GM19455 (cell line): ENCODE data around the gene R3HDM4.
"Not testable (repeated sequence)": the region's sequence is repeated elsewhere in the genome, so short reads cannot be mapped to it uniquely, and the experiment has no call there.

Experiments
- ATAC-seq: cut with Tn5 transposase; IDR thresholded peaks from one replicate; pipeline ENCODE4 v1.9.1; 2021; ENCODE audit not compliant: unreplicated experiment

R3HDM4 gene

GRCh38 chr19:896434-896833 lies 16.6 kb downstream of the R3HDM4 start:
- no peak for ATAC-seq

- peak; percentile 71 for ATAC-seq
These were observed 19.9 kb downstream of the R3HDM4 start, which contains the start of the genes MED16 and RNU6-9 for GRCh38 chr19:892894-893689. TSS of gene MED16 (minus strand) at chr19:893187. CDS start at chr19:891131, 2,056 bp downstream. TSS of gene RNU6-9 (plus strand) at chr19:893484.

GRCh38 chr19:892243-892893 lies 20.7 kb downstream of the R3HDM4 start:
- no peak for ATAC-seq

GRCh38 chr19:891421-892200 lies 21.4 kb downstream of the R3HDM4 start:
- ATAC-seq = not testable (repeated sequence)

GRCh38 chr19:890831-891230 lies 22.2 kb downstream of the R3HDM4 start:
- ATAC-seq = no peak

- ATAC-seq = no peak
These were observed 23.2 kb downstream of the R3HDM4 start for GRCh38 chr19:889662-890295.

GRCh38 chr19:888581-889385 lies 24.2 kb downstream of the R3HDM4 start:
- no peak for ATAC-seq

- no peak for ATAC-seq
These were observed 25.4 kb downstream of the R3HDM4 start for GRCh38 chr19:887599-887998.

DNA sequence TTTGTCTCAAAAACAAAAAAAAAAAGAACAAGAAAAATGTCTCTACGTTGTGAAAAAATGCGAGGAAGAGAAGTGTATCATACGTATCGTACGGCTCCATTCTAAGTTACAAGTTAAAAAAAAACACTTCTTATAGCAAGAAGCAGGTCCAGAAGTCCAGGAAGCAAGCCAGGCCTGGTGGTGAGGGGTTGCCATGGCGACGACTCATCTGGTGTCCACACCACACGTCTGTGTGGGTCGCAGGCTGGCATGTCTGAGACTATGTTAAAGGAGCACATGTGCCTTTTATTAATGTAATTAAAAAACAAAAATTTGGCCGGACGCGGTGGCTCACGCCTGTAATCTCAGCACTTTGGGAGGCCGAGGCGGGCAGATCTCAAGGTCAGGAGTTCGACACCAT lies 25.9 kb downstream of the R3HDM4 start:
- ATAC-seq = no peak

- ATAC-seq = no peak
These were observed 27.3 kb downstream of the R3HDM4 start for GRCh38 chr19:885536-886224.

DNA sequence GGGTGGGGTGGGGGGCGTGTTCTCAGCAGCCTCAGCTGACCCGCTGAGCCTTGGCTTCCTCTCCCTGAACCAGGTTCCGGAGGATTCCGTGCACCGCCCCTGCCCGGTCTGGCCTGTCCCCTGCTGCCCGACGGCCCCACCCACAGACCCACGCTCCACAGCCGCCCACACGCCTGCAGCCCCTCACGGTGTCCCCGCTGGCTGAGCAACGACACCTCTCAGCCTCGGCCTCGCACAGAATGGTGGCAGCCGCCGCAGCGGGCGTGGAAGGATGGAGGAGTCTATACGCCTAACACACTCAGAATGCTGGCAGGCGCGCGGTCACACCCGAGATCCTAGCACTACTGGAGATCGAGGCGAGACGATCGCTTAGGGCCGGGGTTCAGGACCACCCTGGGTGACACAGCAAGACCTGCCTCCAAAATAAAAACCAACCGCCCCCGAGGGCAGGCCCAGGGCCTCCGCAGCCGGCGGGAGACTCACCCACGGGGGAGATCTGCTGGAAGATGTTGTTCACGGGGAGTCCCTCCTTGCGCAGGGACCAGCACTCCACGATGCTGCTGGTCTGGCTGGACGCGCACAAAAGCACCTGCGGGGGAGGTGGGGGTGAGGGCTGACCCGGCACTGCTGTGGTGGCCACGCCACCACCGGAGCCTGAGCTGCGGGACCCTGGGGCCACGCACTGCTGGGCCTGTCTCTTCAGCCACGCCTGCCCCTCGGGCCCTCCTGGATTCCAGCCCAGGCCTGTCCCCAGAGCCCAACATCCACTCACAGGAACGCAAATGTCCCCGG lies 28.4 kb downstream of the R3HDM4 start:
- no peak for ATAC-seq

DNA sequence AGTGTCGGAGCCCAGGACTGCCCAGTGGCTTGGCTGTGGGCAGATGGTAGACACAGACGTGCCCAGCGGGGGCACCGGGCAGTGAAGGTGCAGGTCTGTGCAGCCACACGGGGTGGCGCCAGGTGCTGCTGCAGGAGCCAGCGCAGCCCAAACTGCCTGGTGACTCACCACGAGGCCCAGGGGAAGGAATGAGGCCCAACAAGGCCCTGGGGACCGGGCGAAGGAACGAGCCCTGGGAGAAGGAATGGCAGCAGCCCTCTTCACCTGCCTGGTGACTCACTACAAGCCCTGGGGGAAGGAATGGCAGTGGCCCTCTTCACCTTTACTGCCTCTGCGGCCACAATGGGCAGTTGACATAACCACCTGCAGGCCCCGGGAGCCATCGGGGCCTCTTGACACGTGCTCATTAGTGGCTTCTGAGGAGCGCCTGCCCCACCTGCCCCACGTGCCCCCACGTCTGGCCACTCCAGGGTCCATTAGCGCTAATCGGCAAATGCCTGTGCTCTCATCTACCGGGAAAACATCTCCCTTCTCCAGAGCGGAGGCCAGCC lies 29.3 kb downstream of the R3HDM4 start:
- ATAC-seq = no peak

DNA sequence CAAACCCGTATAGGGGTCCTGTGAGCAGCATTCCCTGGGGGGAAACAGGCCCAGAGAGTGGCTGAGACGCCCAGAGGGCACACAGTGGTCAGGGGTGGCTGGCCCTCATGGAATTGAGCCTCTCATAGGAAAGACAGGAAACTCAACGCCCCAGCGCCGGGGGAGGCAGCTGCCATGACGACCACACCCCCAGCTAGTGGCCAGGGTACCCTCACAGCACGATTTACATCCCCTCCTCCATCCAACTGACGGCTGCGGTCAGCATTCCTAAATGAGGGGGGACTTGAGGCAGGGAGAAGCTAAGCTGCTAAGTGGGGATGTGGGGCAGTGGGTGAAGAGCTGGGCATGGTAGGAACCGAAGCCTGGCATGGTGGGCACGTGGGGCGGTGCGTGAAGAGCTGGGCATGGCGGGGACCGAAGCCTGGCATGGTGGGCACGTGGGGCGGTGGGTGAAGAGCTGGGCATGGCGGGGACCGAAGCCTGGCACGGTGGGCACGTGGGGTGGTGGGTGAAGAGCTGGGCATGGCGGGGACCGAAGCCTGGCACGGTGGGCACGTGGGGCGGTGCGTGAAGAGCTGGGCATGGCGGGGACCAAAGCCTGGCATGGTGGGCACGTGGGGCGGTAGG lies 30.0 kb downstream of the R3HDM4 start:
- ATAC-seq = no peak

GRCh38 chr19:881385-882071 lies 31.5 kb downstream of the R3HDM4 start:
- no peak for ATAC-seq

GRCh38 chr19:879711-880438 lies 33.1 kb downstream of the R3HDM4 start:
- ATAC-seq = no peak

DNA sequence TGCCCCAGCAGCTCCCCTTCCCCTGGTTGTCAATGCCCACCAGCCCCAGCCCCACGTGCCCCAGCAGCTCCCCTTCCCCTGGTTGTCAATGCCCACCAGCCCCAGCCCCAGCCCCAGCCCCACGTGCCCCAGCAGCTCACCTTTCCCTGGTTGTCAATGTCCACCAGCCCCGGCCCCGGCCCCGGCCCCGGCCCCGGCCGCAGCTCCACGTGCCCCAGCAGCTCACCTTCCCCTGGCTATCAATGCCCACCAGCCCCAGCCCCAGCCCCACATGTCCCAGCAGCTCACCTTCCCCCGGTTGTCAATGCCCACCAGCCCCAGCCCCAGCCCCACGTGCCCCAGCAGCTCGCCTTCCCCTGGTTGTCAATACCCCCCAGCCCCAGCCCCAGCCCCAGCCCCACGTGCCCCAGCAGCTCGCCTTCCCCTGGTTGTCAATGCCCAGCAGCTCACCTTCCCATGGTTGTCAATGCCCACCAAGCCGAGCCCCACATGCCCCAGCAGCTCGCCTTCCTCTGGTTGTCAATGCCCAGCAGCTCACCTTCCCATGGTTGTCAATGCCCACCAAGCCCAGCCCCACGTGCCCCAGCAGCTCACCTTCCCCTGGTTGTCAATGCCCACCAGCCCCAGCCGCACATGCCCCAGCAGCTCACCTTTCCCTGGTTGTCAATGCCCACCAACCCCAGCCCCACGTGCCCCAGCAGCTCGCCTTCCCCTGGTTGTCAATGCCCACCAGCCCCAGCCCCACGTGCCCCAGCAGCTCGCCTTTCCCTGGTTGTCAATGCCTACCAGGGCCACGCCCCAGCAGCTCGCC lies 34.1 kb downstream of the R3HDM4 start:
- ATAC-seq = not testable (repeated sequence)
